GM18511 (cell line): ENCODE measurements around the gene DHRS4.
A peak's percentile ranks its signal among the peaks of the same experiment; 100 is the strongest.
"Not testable (repeated sequence)": the region's sequence is repeated elsewhere in the genome, so short reads cannot be mapped to it uniquely, and the experiment has no call there.

Source experiments
- ATAC-seq: cut with Tn5 transposase; IDR thresholded peaks from one replicate; pipeline ENCODE4 v1.9.1; 2021; ENCODE audit warnings: mild to moderate bottlenecking, moderate library complexity; ENCODE audit not compliant: unreplicated experiment

Gene DHRS4

GRCh38 chr14:23981951-23982813 lies 28.6 kb downstream of the DHRS4 start:
- not testable (repeated sequence) for ATAC-seq

GRCh38 chr14:23984891-23985602 lies 31.5 kb downstream of the DHRS4 start:
- no peak for ATAC-seq

GRCh38 chr14:23988223-23988606 lies 34.6 kb downstream of the DHRS4 start:
- peak; percentile 32 for ATAC-seq

GRCh38 chr14:23988607-23989363 lies 35.2 kb downstream of the DHRS4 start, which contains the start of gene DHRS4L2:
Gene DHRS4L2, plus strand, starts transcription at chr14:23988929. Its CDS starts 19 bp downstream, at chr14:23988948.
- peak; percentile 88 for ATAC-seq

DNA sequence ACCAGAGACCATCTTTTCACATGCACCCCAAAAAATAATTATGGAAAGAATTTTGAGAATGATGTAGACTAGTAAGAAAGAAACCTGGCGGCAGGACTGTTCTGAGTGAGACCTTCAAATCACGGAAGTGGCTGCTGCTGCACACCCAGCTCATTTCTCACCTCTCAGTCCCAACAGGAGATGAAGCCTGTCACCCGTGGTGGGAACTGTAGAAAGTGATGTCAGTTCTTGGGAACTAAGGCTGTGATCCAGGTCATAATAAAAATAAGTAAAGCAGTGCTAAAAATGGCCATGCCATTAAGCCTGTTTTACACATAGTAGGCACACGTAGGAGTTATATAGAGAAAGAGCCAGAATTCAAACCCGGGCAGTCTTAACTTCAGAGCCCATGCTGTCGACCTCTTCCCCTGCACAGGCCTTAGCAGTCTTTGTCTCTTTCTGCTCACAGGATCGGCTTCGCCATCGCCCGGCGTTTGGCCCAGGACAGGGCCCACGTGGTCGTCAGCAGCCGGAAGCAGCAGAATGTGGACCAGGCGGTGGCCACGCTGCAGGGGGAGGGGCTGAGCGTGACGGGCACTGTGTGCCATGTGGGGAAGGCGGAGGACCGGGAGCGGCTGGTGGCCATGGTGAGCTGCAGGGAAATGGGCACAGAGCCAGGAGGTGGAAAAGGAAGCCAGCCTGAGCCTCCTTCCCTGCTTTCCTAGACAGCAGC lies 36.3 kb downstream of the DHRS4 start:
- not testable (repeated sequence) for ATAC-seq

DNA sequence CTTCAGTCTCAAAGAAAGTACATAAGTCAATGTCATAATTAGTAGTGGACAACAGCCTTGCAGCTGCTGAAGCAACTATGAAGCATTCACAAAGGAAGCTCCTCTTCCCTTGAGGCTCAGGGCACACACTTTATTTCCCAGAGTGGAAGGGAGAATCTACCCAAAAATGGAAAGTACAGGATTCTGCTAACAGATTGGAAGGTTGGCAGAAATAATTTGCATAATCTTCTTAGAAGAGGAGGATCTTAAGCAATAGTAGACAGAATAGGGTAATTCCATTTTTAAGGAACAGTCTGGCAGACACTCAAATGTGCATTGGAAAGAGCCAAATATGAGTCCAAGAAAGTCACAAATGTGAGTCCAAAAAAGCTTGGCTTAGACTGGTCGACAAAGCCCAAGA lies 37.4 kb downstream of the DHRS4 start:
- ATAC-seq: not testable (repeated sequence)

GRCh38 chr14:23993042-23993441 lies 39.5 kb downstream of the DHRS4 start:
- ATAC-seq: not testable (repeated sequence)

DNA sequence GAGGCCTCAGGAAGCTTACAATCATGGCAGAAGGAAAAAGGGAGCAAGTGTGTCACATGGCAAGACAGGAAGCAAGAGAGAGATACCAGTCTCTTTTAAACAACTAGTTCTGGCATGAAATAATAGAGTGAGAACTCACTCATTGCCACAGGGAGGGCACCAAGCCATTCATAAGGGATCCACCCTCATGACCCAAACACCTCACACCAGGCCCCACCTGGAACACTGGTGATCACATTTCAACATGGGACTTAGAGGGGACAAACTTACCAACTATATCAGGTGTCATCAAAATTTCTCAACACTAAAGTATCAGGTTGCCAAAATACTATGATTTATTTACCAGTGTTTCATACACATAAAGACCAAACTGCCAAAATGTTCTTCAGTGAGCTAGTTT lies 42.4 kb downstream of the DHRS4 start:
- ATAC-seq: not testable (repeated sequence)

DNA sequence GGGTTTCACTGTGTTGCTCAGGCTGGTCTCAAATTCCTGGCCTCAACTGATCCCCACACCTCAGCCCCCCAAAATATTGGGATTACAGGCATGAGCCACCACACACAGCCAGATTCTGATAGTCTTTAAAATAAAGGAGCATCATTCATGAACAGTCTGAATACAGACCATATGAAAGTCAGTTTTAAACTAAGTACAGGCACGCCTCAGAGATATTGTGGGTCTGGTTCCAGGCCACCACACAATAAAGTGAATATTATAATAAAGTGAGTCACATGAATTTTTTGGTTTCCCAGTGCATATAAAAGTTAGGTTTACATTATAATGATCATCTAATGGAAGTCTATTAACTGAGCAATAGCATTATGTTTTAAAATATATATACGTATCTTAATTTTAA lies 43.3 kb downstream of the DHRS4 start:
- ATAC-seq: not testable (repeated sequence)

DNA sequence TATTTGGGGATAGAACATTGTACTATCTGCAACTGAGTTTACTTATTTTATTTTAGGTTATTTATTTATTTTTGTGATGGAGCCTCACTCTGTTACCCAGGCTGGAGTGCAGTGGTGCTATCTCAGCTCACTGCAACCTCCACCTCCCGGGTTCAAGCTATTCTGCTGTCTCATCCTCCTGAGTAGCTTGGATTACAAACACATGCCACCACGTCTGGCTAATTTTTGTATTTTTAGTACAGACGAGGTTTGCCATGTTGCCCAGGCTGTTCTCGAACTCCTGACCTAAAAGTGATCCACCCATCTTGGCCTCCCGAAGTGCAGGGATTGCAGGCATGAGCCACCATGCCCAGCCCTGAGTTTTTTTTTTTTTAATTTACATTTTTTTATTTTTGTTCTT lies 46.1 kb downstream of the DHRS4 start:
- ATAC-seq: not testable (repeated sequence)

- not testable (repeated sequence) for ATAC-seq
Observed at GRCh38 chr14:24001078-24001477, 47.5 kb downstream of the DHRS4 start.

- ATAC-seq: not testable (repeated sequence)
Observed at GRCh38 chr14:24001679-24002078, 48.1 kb downstream of the DHRS4 start.

DNA sequence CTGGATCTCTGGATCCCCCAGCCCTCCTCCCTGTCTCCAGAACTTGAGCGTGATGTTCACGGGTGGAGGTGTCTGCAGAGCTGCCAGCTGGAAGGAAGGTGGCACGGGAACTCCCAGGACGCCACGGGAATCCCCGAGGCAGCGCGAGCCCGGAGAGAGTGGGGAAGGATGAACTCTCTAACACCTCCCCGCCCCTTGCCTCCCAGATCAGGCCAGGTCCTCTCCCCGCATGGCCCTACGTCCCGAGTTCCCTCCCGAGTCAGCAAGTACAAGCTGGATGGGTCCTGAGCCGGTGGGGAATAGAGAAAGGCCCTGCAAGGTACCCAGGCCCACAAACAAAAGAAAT lies 52.9 kb downstream of the DHRS4 start:
- peak; percentile 45 for ATAC-seq

GRCh38 chr14:24006817-24007652 lies 53.5 kb downstream of the DHRS4 start:
- ATAC-seq: peak; percentile 91

GRCh38 chr14:24011051-24011450 lies 57.5 kb downstream of the DHRS4 start:
- no peak for ATAC-seq

GRCh38 chr14:24012726-24013273 lies 59.2 kb downstream of the DHRS4 start:
- not testable (repeated sequence) for ATAC-seq

- ATAC-seq: no peak
Observed at GRCh38 chr14:24013654-24014514, 60.3 kb downstream of the DHRS4 start.

DNA sequence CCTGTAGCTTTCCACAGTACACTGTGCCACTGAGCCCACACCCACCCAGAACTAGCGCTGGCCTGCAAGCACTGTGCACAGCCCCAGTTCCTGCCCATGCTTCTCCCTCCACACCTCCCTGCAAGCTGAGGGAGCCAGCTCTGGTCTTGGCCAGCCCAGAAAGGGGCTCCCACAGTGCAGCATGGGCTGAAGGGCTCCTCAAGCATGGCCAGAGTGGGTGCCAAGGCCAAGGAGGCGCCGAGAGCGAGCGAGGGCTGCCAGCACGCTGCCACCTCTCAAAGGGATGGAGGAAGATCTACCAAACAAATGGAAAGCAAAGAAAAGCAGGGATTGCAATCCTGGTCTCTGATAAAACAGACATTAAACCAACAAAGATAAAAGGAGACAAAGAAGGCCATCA lies 62.2 kb downstream of the DHRS4 start:
- not testable (repeated sequence) for ATAC-seq
